AG09309 (cell line): ENCODE results near the gene UNG.

ENCODE experiments used
- DNase-seq: peaks from one replicate; pipeline ENCODE4 v3.0.0-alpha.2; 2010; ENCODE audit warnings: low read depth
- H3K4me3 ChIP-seq: 2 replicates; pipeline ENCODE4 v1.5.1; 2011; ENCODE audit warnings: mild to moderate bottlenecking, low read depth, low read length, moderate library complexity; ENCODE audit not compliant: control insufficient read depth
- CTCF ChIP-seq: IDR thresholded peaks from 2 replicates; pipeline ENCODE4 v1.5.1; 2011; ENCODE audit warnings: mild to moderate bottlenecking, low read depth, low read length, inconsistent platforms; ENCODE audit not compliant: insufficient read depth, control insufficient read depth; ENCODE audit errors: missing control alignments

UNG gene

GRCh38 chr12:109112720-109113465, 15.5 kb downstream of the UNG start:
- H3K4me3 ChIP-seq = no peak overlapping the region
- TF ChIP-seq CTCF = no peak
- no peak for DNase-seq

GRCh38 chr12:109113661-109114321, 16.4 kb downstream of the UNG start:
- DNase-seq = no peak
- no peak for TF ChIP-seq CTCF

GRCh38 chr12:109114644-109115043, 17.2 kb downstream of the UNG start:
- H3K4me3 ChIP-seq = no peak overlapping the region
- no peak for TF ChIP-seq CTCF

More at GRCh38 chr12:109113661-109114321, 16.4 kb downstream of the UNG start:
- no peak overlapping the region for H3K4me3 ChIP-seq

GRCh38 chr12:109115404-109115757, 18.0 kb downstream of the UNG start:
- no peak for DNase-seq
- H3K4me3 ChIP-seq = no peak overlapping the region
- TF ChIP-seq CTCF = no peak

More at GRCh38 chr12:109114644-109115043, 17.2 kb downstream of the UNG start:
- DNase-seq = no peak

GRCh38 chr12:109115758-109116610, 18.6 kb downstream of the UNG start, which contains the start of gene ACACB:
Gene ACACB (plus strand): TSS chr12:109116587. CDS start chr12:109139406, 22,819 bp downstream.
- no peak for TF ChIP-seq CTCF
- no peak within 1 kb of the TSS for H3K4me3 ChIP-seq
- no peak for DNase-seq

GRCh38 chr12:109116611-109116949, 19.2 kb downstream of the UNG start:
- DNase-seq = no peak
- TF ChIP-seq CTCF = no peak
- H3K4me3 ChIP-seq = no peak overlapping the region
